ENCODE measurements around the gene BTN2A1.

DNA sequence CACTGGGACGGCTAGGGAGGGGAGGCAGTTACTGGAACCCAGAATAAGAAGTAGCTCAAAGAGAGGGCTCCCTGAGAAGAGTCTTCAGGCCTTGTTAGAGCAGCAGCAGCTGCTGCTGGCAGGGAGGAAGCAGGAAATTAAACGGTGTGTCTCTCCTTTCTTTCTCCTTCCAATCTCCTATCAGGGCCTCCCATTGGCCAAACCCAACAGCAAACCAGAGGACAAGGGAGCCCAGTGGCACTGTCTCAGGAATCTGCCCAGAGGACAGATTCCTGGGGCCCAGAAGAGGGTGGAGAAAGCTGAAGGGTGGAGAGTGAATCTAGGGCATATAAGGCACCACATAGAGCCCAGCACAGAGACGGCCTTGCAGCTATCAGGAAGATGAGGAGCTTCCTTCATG, 45.5 kb upstream of the BTN2A1 start:
- TF ChIP-seq CTCF (IDR thresholded peaks at IDR 0.05) = no peak
- no peak for TF ChIP-seq POLR2A (IDR thresholded peaks at IDR 0.05)
- TF ChIP-seq POLR2AphosphoS5 (IDR thresholded peaks at IDR 0.05) = no peak

Data from sigmoid colon (tissue), 4 donors.